NCI-H1436 (cell line): Measurements from ENCODE around the gene FBXO42.
"Not testable (repeated sequence)": the region's sequence is repeated elsewhere in the genome, so short reads cannot be mapped to it uniquely, and the experiment has no call there.

Experiments used
- DNase-seq: peaks from one replicate; lab custom pipeline; 2025; lab: John Stamatoyannopoulos, UW

Gene FBXO42

DNA sequence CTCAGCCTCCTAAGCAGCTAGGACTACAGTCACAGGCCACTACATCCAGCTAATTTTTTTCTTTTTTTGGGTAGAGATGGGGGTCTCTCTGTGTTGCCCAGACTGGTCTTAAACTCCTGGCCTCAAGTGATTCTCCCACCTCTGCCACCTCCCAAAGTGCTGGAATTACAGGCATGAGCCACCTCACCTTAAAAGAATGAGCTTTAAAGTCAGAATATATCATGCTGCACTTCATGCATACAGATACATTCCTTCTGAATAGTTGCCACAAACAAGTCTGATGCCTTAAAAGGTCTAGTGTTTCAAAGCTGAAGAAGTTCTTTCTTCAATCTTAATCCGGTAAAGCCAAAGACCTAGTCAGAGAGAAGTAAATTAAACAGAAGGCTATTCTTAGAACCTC lies 91.5 kb downstream of the FBXO42 start:
- no peak for DNase-seq

GRCh38 chr1:16258591-16259135 lies 93.6 kb downstream of the FBXO42 start:
- no peak for DNase-seq

DNA sequence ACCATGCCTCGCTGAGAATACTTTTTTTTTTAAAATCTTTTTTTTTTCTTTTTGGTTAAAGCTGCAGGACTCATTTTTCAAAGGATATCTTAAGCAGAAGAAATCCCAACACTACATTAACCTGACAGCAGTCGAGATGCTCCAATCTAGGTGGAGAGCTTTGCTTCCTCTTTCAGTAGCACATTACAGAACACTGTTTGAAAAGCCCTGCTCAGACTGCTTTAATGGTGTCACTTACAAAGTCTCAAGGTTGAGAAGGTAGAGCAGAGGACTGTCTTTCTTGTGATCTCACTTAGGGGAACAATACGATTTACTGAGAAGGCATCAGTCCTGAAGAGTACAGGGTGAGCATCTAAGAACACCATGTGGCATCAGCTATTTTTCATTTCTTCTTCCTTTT lies 94.3 kb downstream of the FBXO42 start:
- no peak for DNase-seq

GRCh38 chr1:16257556-16257955 lies 94.7 kb downstream of the FBXO42 start:
- DNase-seq = not testable (repeated sequence)

- DNase-seq = no peak
Measured at GRCh38 chr1:16256478-16256877, 95.8 kb downstream of the FBXO42 start.

DNA sequence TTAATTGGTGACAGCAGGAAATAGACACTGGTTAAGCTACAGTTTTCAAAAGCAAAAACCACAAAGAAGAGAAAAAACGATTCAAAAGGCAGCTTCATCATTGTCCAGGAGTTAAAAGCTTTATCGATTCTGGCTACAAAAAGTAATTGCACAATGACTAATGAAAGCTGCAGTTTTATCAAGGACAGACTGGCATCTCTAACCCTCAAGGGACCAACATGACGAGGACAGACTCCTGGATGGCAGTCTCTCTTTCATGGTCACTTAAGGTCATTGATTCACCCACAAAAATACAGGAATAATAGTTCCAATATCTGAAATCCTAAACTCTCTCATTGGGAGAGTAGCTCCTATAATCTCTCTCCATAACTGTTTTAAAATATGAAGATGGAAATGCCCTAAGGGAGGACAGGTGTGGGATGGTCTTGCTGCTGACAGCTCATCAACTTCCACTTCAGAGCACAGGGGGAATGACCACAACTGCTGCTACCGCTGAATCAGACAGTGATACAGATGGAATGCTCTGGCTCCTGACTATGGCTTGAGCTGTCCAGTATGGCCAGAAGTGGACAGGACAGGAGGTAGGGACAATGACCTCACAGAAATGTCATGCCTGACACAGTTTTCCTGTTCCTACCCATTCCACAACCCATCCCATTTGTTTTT lies 97.9 kb downstream of the FBXO42 start:
- no peak for DNase-seq

GRCh38 chr1:16253332-16253922 lies 98.9 kb downstream of the FBXO42 start:
- DNase-seq = no peak

- no peak for DNase-seq
Measured at GRCh38 chr1:16252912-16253311, 99.4 kb downstream of the FBXO42 start.

DNA sequence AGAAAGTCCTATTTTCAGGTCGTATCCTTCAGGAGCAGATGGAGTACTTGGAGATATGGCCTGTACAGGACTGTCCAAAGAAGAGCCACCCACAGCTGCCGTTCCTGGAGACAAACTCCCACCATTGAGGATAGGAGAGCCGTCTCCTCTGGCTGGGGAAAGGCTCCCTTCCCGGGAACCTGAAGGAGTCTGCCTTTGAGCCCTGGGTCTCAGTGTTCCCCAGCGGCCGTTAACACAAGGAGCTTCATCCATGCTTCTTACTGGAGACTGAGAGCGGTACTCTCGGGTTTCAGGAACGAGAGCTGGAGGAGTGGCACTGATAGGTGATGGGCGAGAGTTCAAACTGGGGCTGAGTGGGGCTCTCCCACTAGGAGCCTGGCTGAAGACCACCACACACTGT lies 100.9 kb downstream of the FBXO42 start:
- no peak for DNase-seq

- no peak for DNase-seq
Measured at GRCh38 chr1:16250524-16251251, 101.6 kb downstream of the FBXO42 start.

- no peak for DNase-seq
Measured at GRCh38 chr1:16249596-16250241, 102.6 kb downstream of the FBXO42 start.

DNA sequence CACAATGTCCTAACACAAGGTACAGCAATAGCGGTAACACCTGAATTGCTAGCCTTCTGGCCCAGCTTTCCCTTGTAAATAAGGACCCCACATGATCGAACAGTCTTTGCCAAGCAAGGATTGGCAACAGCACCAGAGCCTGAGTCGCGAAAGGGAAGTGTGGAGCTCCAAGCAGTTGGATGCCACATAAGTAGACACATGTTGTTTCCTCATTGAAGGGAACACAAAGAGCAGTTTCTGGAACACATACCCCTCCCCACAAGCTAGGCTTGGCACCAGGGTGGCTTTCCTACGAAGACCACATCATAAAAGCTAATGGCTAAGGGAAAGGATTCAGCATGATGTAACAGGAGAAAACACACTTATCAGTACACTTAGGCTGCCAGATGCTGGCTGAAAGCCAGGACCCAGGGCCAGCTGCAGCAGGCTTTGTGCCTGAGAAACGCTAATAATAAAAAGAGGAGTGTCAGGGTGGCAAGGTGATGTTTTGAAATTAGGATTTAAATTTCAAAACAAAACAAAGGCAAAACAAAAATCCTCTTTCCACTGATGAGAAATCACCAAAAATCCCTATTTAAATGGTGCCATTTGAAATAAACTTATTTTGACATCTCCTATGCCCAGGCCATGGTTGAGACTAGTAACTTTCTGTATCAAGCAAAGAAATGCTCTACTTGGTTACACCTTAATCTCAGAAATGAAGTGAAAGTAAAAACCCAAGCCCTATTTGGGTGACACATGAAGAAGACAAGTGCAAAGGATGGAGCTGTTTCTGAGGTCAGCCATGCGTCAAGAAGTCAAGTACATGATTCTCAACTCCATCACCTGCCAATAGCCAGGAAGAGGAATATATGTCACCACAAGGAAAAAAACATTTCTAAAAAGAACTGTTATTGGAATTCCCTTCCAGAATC lies 103.4 kb downstream of the FBXO42 start:
- DNase-seq = peak; percentile 90

DNA sequence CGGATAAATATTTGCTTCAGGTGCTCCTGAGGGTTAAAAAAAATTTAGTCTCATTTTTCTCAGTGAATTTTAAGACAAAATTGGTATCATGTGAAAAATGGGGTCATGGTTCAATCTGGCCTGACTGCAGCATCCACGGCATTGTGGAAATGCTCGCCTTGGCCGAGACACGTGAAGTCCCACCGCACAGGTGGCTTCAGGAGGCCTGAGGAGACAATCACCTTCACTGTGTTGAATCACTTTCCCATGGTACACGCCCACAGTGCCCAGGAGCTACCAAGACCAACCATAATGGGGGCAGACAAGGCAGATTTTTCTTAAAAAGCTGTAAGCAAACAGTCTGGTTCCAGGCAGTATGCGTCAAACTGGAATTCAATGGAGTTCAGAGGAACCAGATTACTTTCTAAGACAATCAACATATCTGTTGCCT lies 104.3 kb downstream of the FBXO42 start:
- DNase-seq = no peak

GRCh38 chr1:16247441-16247840 lies 104.8 kb downstream of the FBXO42 start:
- DNase-seq = no peak

GRCh38 chr1:16246961-16247360 lies 105.3 kb downstream of the FBXO42 start:
- no peak for DNase-seq

- DNase-seq = not testable (repeated sequence)
Measured at GRCh38 chr1:16246239-16246638, 106.0 kb downstream of the FBXO42 start.

GRCh38 chr1:16245476-16246196 lies 106.6 kb downstream of the FBXO42 start:
- DNase-seq = no peak

- no peak for DNase-seq
Measured at GRCh38 chr1:16244650-16245285, 107.5 kb downstream of the FBXO42 start.

- peak; percentile 76 for DNase-seq
Measured at GRCh38 chr1:16243936-16244649, 108.2 kb downstream of the FBXO42 start.

DNA sequence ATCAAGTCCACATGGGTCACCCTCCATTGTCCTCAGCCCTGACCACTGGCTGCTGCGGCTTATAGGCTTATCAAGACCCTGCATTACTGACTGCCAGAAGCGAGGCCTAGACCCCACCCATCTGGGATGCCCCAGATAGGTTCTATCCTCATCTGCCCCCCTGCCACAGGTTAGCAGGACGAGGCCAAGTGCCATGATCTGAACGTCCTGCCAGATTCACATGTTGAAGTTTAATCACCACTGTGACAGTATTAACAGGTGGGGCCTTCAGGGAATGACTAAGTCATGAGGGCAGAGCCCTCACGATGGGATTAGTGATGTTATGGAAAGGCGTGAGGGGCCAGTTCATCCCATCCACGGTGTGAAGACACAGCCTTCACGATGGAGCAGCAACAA lies 109.1 kb downstream of the FBXO42 start:
- DNase-seq = no peak
